HG03439 (cell line): Measurements from ENCODE around the gene ZNF354C.
"Not testable (repeated sequence)": the region's sequence is repeated elsewhere in the genome, so short reads cannot be mapped to it uniquely, and the experiment has no call there.

Experiments
- ATAC-seq: cut with Tn5 transposase; IDR thresholded peaks from one replicate; pipeline ENCODE4 v1.9.1; 2021; ENCODE audit warnings: mild to moderate bottlenecking, moderate library complexity; ENCODE audit not compliant: unreplicated experiment

The ZNF354C gene

DNA sequence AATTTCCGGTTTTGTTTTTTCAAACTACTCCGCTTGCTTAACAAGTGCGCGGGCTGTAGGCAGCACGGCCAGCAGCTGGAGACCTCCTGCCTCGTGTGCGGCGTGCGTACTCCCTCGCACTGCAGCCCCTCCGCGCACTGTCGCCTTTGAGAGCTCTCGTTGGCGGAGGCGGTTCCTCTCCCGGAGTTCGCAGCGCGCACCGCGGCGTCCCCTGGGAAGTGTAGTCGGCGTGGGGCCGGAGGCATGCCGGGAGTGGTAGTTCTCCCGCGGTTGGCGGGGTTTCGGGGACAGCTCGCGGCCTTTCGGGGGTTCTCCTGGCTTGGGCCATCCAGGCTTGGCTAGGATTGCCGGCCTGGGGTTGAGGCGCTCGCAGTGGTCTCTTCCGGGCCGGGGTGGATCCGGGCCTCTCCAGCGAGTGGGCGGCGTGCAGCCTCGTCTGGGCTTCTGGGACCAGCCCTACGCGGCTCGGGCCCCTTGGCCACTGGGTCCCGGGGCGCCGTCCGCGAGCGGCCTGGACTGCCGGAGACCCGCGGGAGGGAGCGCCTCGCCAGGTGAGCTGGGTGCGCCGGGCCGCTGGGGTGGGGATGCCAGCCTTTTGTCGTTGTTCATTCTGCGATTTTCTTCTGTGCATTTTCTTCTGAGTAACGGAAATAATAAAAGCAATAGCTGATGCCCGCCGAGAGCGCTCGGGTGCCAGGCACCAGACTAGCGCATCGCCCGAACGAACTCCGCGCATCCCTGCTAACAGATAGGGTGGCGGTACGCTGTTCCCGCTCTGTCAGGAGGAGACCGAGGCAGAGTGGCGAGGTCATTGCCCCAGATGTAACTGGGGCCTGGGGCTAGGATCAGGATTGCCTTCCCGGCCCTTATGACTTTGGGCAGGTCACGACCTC, at the start of gene ZNF354C:
Gene ZNF354C (plus strand): TSS at position 258 of the 893 bp plus-strand sequence. CDS start 1,696 bp downstream, outside the sequence.
- no peak for ATAC-seq

DNA sequence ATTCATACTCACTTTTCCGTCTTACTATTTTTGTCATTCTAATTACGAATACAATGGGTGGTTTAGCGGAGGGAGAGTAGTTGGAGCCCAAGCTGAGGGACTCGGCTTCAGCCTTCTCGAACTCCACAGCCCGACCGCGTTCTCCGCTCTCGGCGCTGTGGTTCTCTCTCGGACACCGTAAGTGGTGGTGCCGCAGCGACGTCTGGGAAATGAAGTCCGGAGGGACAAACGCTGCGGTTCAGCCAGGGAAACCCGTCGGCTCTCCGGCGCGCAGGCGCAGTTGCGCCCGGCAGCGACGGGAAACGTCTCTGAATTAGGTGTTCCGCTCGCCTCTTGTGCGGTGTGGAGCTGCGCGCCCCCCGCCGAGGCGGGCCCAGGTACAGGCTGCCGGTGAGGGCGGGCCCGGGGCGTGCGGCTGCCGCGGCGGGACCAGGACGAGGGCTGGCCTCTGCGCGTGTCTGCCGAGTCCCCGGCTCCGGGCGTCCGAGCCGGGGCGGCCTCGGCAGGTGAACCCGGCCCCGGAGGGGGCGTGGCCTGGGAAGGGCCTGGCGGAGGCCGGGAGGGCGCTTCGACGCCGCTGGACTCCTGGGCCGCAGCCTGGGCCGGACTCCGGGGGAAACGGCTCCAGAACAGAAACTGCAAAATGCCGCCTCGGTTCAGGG, 36.5 kb upstream of the ZNF354C start, which contains the start of gene ZNF879:
Gene ZNF879 (plus strand): TSS at position 277 of the 662 bp plus-strand sequence. CDS start 1,201 bp downstream, outside the sequence.
- ATAC-seq: peak; percentile 84

DNA sequence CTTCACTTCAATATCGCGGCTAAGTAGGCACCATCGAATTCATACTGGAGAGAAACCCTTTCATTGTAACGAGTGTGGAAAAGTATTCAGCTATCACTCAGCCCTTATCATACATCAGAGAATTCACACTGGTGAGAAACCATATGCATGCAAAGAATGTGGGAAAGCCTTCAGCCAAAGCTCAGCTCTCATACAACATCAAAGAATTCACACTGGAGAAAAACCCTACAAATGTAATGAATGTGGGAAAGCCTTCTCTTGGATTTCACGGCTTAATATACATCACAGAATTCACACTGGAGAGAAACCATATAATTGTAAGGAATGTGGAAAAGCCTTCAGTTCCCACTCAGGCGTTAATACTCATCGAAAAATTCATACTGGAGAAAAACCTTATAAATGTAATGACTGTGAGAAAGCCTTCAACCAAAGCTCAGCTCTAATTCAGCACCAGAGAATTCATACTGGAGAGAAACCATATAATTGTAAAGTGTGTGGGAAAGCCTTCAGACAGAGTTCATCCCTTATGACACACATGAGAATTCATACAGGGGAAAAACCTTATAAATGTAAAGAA, 27.1 kb upstream of the ZNF354C start:
- ATAC-seq: no peak

DNA sequence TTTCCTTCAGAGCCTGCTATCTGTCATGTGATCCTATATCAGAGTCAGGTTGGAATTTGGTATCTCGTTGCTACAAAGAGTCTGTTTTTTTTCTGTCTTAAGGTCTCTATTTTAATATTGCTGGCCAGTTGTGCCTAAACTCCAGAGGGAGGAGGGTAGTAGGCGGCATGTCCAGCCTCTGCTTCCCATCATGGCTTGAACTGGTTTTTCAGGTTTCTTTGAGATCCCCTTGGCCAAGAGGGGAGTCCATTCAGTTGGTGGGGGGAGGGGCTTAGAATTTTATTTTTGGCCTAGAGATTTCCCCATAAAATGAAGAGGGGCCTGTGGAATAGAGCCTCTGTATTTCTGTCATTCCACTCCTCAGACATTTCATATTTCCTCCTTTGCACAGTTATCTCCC, 15.4 kb upstream of the ZNF354C start:
- no peak for ATAC-seq

DNA sequence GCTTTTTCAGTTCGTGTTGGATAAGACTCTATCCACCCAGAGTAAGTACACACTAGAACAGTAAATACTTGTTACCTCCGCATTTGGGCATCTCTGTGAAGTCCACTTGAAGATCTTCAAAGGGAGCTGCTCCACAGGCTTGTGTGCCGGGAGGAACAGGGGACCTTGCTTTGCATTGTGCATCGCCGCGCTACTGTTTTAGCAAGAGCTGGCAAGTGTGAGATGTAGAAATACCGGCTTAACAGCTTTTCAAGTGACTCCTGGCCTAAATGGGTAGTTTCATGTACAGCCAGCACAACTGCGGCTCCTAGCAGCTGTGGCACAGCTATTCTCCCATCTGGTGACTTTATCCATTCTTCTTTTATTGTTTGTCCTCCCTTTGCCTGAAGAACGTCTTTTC, 8.4 kb upstream of the ZNF354C start:
- no peak for ATAC-seq

DNA sequence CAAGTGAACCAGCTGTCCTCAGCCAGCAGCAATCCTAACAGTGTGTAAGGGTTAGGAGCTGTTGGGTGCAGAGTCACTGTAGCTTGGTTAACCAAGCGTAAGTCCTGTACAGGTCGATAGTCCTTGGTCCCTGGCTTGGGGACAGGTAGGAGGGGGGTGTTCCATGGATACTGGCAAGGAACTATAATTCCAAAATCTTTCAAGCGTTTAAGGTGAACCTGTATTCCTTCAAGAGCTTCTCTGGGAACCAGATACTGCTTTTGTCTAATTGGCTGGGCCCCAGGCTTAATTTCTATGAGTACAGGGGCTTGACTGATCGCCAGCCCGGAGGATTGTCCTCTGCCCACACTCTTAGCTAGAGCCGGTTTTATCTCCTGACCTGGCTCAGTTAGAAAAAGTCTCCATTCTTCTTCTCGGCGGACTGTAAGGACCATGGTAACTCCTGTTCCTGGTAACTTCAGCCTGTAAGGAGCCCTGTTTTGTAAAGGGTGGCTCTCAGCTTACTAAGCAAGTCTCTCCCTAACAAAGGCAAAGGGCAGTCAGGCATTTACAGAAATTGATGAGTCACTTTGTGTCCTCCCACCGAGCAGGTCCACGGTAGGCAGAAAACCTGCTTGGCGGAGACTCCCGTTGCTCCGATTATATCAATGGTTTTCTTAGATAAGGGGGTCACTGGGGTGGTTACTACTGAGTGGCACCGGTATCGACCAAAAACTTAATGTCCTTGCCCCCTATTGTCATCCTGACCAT, 6.0 kb upstream of the ZNF354C start:
- ATAC-seq: no peak

DNA sequence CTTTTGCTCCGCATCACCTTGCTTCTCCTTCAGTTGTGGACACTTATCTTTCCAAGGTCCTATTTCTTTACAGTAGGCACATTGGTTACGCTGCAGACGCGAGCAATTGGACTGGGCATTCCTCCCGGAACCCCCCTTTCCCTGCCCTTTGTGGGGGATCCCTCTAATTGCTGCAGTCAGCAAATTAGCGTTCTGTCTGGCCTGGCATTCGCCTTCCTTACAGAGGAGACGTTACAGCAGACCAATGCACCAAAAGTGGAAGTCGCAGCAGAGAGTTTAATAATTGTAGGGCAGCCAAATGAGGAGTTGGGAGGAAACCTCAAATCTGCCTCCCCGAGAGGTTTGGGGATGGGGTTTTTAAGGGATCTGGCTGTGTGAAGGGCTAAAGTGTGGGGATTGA, 5.3 kb upstream of the ZNF354C start:
- no peak for ATAC-seq

DNA sequence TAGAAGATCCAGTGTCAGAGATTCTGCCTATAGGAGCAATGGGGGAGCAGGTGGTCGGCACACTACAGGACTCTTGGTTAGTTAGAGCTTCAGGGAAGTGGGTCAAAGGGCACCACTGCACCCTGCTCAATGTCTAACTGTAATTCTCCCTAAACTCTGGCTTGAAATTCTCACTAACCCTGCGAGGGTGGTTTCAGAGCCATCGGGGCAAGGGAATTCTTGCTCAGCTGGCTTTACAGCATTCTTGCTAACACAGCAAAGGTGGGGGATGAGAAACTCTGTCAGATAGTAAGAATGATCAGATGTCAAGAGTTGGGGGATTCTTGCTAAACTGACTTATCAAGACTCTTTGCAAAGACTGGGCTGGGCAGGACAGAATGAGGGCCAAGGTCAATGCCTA, 4.7 kb upstream of the ZNF354C start:
- no peak for ATAC-seq

DNA sequence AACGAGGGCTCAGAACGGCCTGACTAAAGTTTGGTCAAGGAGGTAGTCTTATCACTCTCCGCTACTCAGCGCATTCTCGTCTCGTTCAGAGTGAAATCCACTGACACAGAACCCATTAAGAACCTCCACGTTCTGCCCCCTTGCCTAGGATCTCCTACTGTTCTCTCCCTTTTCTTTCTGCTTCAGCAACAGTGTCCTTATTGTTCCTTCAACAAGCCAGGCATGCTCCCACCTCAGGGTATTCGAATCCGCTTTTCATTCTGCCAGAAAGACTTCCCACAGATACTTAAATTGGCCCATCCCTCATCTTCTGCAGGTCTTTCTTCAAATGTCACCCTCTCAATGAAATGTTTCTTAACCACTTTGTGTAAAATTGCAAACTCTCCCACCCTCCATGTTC, 4.3 kb upstream of the ZNF354C start:
- ATAC-seq: no peak

DNA sequence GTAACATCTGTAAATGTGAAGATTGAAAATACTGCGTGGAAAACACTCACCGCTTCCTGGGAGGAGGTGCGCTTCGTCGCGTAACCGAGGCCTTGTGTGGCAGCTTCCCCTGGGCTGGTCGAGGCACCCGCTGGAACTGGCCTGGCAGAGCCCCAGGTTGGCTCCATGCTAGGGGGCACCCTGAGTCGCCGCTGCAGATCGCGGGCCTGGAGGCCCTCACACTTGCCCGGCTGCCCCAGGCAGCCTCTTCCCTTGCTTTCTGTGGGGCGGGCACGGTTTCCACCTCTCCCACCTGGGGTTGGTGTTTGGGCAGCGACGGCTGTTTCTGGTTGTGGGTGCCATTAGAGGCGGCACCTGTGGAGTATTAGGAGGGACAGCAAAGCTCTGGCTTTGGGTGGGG, 852 bp downstream of the ZNF354C start:
- no peak for ATAC-seq

DNA sequence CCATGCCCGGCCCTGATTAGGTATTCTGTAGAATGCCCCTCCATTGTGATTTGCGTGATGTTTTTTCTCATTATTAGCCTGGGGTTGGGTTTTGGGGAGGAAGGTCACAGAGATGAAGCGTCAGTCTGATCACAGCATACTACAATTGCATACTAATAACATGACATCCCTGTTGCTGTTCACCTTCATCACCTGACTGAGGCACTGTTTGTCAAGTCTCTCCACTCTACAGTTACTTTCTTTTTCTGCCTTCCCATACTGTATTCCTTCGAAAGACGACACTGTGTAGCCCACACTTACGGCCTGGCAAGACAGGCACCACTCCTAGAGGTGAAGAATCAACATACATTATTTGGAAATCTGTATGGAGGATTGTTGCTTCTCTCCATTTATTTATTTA, 5.5 kb downstream of the ZNF354C start:
- no peak for ATAC-seq

DNA sequence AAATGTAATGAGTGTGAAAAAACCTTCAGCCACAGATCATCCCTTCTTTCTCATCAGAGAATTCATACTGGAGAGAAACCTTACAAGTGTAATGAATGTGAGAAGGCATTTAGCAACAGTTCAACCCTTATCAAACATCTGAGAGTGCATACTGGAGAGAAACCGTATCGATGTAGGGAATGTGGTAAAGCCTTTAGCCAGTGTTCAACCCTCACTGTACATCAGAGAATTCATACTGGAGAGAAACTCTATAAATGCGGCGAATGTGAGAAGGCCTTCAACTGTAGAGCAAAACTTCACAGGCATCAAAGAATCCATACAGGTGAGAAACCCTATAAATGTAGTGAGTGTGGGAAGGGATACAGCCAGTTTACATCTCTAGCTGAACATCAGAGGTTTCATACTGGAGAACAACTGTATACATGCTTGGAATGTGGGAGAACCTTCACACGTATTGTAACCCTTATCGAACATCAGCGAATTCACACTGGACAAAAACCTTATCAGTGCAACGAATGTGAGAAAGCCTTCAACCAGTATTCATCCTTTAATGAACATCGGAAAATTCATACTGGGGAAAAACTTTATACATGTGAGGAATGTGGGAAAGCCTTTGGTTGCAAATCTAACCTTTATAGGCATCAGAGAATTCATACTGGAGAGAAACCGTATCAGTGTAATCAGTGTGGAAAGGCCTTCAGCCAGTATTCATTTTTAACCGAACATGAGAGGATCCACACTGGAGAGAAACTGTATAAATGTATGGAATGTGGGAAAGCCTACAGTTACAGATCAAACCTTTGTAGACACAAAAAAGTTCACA, 19.2 kb downstream of the ZNF354C start:
- no peak for ATAC-seq

DNA sequence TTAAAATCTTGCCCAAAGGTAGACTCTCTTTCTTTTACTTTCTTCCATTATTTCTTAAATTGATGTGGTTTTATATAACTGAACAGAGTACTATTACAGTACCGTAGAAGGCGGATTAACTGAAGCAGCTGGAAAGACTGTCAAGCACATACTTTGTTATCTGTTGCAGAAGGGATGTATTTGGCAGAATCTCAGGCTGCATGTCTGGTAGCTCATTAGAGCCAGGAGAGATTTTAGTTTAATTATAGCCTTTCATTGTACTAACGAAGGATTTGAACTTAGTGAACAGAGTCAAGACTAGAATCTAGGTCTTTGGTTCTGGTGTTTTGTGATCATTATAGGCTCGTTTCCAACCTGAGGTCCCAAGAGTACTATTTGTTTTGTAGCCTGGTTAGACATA, 20.6 kb downstream of the ZNF354C start:
- ATAC-seq: no peak

DNA sequence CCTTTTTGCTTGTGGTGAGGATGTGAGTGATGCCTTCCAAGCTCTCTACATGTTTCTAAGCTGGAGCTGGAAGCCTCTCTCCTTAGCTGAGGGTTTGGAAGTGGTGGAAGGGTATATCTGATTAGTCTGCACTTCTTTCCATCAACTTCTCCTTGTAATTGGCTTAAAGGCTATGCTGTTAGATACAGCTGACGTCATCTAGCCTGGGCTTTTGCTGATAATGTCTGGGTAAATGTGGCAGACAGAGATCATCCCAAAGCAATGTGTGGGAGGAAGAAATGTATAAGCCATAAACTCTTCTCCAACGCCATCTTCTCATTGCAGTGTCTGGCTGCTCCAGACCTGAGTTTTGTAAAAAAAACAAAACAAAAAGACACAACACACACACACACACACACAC, 29.3 kb downstream of the ZNF354C start:
- no peak for ATAC-seq

DNA sequence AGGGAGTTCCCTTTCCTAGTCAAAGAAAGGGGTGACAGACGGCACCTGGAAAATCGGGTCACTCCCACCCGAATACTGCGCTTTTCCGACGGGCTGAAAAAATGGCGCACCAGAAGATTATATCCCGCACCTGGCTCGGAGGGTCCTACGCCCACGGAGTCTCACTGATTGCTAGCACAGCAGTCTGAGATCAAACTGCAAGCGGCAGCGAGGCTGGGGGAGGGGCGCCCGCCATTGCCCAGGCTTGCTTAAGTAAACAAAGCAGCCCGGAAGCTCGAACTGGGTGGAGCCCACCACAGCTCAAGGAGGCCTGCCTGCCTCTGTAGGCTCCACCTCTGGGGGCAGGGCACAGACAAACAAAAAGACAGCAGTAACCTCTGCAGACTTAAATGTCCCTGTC, 41.1 kb downstream of the ZNF354C start:
- not testable (repeated sequence) for ATAC-seq

DNA sequence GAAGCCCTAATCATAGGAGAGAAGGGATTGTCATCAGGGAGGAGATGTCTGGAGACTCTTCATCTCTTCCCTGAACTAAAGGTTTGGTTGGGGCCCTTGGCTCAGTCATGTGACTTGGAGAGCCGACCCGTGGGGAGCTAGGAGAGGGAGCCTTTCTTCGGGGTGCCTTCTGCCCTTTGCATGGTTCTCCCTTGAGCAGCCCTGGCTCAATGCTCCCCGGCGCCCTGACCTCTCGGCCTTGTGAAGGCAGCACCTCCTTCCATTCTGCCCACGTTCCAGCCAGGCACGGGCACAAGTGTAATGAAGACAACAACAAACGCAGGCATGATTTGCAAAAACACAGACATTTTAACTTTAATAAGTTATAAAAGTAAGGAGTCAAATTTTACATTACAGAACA, 50.4 kb downstream of the ZNF354C start:
- ATAC-seq: no peak

DNA sequence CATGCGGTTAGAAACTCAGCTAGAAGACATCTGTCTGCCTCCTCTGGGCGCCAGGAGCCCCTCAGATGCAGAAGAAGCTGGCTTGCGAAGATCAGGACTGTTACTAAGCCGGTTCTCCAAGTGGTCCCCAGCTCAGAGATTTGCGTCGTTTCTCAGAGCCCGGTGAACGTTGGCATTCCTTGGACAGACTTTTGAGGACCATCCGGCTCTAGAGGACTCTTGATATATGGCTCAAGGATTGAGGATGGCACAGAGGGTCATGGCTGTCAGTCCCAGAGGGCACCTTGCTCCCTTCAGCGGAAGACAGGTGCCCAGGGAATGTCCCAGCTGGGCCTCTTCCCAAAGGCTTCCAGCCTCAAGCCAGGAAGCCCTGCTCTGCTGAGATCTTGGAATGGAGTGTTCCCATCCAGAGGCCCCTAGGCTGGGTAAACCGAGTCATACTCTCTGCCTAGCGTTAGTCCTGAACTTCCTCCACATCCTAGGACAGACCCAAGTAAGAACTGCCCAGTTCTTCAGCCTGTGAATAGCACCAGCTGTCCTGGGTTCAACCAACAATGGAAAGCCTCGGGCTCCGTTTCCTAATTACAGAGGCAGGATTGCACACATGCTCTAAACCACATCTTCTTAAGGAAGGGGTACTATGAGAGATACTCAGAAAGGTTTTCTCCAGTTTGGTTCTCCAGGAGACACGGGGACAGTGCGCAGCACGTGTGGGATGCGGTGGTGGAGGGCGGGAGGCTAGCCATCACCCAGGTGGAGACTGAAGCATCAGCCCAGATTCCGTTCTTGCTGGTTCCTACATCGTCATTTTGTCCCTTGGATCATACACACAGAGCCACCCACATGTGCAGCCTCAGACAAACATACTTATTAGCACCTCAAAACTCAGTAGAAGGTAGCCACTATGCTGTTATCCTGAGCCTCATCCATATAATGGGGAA, 51.4 kb downstream of the ZNF354C start:
- ATAC-seq: no peak

DNA sequence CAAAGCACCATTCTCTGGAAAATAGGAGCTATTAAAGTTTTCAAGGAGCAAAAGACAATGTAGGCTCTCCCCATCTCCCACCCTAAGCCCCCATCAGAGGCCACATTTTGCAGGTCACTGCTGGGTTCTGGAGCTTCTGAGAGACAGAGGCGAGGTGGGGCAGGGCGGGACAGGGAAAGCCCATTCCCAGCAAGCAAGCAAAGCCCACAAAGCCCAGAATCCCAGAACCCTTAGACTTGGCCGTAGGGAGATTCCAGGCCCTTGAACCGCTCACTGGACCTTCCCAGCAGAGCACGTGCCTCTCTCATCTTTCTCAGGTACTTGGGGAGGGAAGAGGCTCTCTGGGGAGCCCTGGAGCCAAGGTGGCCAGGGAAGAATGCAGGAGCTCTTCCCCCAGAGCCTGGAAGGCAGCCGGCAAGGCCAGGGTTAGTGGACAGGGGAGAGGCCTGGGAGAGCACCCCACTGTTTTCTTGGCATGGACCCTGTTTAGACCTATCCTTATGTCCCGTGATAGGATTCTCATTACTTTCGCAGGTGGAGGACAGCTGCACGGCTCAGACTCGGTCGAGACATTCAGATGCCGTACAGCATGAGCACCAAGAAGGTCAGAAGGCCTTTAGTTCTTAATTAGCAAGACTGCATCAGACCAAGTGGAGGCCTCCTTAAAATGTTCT, 52.4 kb downstream of the ZNF354C start:
- no peak for ATAC-seq

DNA sequence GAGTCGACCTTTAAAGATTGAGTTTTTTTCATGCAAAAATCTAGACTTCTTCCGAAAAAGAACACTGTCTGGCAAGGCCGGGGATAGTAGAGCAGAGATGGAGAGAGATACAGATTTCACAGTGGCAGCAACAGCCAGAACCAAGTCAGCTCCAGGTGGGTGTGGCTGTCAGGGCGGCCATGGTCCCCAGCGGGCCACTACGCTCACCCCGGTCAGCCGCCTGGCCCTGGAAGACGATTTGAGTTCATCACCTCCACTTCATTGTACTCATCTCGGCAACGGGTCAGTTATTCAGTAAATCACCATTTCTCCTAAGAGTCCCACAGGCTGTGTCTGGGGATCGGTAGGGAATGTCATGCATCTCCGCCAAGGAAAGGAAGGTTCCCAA, 53.0 kb downstream of the ZNF354C start:
- no peak for ATAC-seq
